Body of pancreas (tissue), 4 donors: ENCODE measurements around the gene RBPJL. TPM values are rescaled to one million over a fixed set of nuclear protein-coding genes. Genes with fewer than 3 reads are reported as not detected.

Experiments
- ATAC-seq: fragments of 150-250 bp; one replicate; pipeline ENCODE4 v1.9.1; 2016
- DNase-seq, 4 donors: peaks; one replicate each; pipeline ENCODE4 v3.0.0-alpha.2; 2019
- H3K27ac ChIP-seq, 4 donors: fragments of 200-600 bp; sonication (generic); 1 replicate in 3 of 4; 2 replicates in 1 of 4; pipeline versions ENCODE4 v1.5.1 to v1.6.1; 2016 to 2019; ENCODE audit warnings: mild to moderate bottlenecking in 1 of 4, mixed read lengths in 1 of 4, moderate library complexity in 1 of 4
- H3K27me3 ChIP-seq, 2 donors: fragments of 200-600 bp; sonication (generic); one replicate each; pipeline ENCODE4 v1.6.0; 2016; ENCODE audit warnings: mild to moderate bottlenecking in 1 of 2
- H3K36me3 ChIP-seq, 2 donors: fragments of 200-600 bp; sonication (generic); replicated peaks in 1 of 2; 2 replicates each; pipeline ENCODE4 v1.5.1; 2016; ENCODE audit warnings: low read depth in 2 of 2; ENCODE audit not compliant: insufficient read depth in 1 of 2
- H3K4me1 ChIP-seq: fragments of 200-600 bp; sonication (generic); one replicate; pipeline ENCODE4 v1.6.0; 2016
- H3K4me3 ChIP-seq, 2 donors: fragments of 200-600 bp; sonication (generic); 1 replicate in 1 of 2; 2 replicates in 1 of 2; pipeline ENCODE4 v1.5.1; 2016 to 2019
- H3K9me3 ChIP-seq, 3 donors: fragments of 200-600 bp; sonication (generic); 1 replicate in 2 of 3; 2 replicates in 1 of 3; pipeline ENCODE4 v1.5.1; 2016
- POLR2A ChIP-seq, 3 donors: fragments of 450-650 bp; IDR thresholded peaks; one replicate each; pipeline ENCODE4 v1.6.1; 2016; ENCODE audit warnings: antibody characterized with exemption in 3 of 3, mild to moderate bottlenecking in 2 of 3
- WGBS, 2 donors: methylation state at CpG; one replicate each; pipeline ENCODE4 v1.1.5; 2017; 5-methylcytosine and 5-hydroxymethylcytosine counted together
- intact Hi-C: fragments of 100-400 bp; cut with DNase I; formaldehyde crosslinking; loops from one replicate; pipeline ENCODE4 v1.15.1; 2023
- total RNA-seq, 2 donors: library from RNA; depleted of rRNA; stranded (reverse); fragments of >200 nt; gene quantifications; one replicate each; pipeline ENCODE4 v1.1.0, GENCODE V29; 2016
- TF ChIP-seq, protein P1 (sequence below), 7 experiments: fragments of 450-650 bp in 4 of 7; fragments of 200-600 bp in 3 of 7; sonication (generic) in 3 of 7; IDR thresholded peaks; one replicate each; pipeline ENCODE4 v1.5.1; 2016 to 2019; ENCODE audit warnings: antibody characterized with exemption in 7 of 7

Gene RBPJL
- total RNA-seq, 2 donors from 2014 or later = 306 to 837 TPM

DNA sequence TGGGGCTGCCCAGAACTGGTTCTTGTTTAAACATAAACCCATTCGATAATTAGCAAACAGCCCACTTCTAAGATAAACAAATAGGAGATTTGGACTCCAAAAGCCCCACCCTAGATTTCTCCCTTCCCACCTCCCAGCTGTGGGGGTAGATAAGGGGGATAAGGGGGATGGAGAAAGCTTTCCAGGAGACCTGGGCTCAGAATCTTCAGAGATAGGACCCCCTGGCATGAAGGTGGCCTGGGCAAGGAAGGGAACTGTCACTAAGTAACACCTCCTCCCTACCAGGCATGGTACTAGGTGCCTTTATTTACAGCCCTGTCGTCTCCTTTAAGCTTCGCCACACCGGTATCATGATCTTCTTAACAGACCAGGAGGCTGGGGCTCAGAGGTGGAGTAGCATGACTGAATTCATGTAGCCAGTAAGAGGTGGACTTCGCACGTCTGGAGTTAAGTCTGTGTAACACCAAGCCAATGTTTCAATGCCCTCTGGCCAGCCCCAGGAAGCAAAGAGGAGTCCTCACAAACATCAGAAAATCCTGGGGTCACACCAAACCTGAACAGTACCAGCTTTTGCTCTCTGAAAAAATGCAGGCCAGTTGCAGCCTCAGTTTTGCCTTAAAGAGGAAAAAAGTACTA, 37.0 kb downstream of the RBPJL start:
- Histone ChIP-seq H3K9me3 (no peaks in the 10 kb centered on the region), H3K4me1 (peaks cover 85% of the 10 kb centered on the region), H3K27ac (peak overlapping the region; percentile 91 to 99 (median 98)), H3K27me3 (no peaks in the 10 kb centered on the region), H3K4me3 (no peak overlapping the region), H3K36me3 (no peaks in the 10 kb centered on the region)
- ATAC-seq (peak; percentile 43), DNase-seq (peak; percentile 69 to 78 (median 72))
- WGBS, 2 donors = 10 to 22% methylated on average over 6 of the region's 6 CpGs
- TF ChIP-seq, protein P1, sequence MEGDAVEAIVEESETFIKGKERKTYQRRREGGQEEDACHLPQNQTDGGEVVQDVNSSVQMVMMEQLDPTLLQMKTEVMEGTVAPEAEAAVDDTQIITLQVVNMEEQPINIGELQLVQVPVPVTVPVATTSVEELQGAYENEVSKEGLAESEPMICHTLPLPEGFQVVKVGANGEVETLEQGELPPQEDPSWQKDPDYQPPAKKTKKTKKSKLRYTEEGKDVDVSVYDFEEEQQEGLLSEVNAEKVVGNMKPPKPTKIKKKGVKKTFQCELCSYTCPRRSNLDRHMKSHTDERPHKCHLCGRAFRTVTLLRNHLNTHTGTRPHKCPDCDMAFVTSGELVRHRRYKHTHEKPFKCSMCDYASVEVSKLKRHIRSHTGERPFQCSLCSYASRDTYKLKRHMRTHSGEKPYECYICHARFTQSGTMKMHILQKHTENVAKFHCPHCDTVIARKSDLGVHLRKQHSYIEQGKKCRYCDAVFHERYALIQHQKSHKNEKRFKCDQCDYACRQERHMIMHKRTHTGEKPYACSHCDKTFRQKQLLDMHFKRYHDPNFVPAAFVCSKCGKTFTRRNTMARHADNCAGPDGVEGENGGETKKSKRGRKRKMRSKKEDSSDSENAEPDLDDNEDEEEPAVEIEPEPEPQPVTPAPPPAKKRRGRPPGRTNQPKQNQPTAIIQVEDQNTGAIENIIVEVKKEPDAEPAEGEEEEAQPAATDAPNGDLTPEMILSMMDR (IDR thresholded peaks at IDR 0.05) = no peak
- no peak for TF ChIP-seq POLR2A (IDR thresholded peaks at IDR 0.05)
- intact Hi-C loops = no loop called here

DNA sequence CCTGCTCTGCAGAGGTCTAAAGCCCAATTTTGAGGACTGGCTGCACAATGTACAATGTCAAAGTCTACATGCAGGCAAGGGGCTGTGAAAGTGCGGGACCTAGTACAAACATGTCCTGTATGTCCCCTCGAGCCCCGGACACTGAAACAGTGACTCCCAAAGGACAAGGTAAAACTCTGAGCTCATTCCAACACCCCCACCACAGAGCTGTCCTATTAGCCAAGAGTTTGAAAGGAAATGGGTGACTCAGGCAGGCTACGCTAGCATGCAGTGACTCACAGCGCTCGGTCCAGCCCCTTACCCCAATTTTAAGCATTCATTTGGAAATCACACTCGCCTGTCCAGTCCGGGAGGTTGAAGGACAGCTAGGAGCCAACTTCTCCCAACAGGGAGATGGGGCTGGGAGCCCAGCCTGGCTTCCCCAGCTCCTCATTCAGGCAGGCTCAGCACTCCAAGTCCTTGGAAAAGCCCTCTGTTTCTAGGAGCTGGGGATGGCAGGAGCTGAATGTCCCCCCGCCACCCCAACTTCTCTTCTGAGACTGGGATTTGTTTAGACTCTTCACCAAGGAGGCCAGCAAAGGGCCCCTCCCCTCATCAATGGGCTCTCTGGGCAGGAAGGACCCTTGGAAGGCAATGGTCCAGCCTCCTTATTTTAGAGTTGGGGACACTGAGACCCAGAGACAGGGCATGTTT, 37.7 kb downstream of the RBPJL start:
- intact Hi-C loops = no loop called here
- WGBS, 2 donors = 4 to 24% methylated on average over 9 of the region's 9 CpGs
- H3K36me3 ChIP-seq = no peaks in the 10 kb centered on the region
- H3K4me1 ChIP-seq = peaks cover 81% of the 10 kb centered on the region
- H3K27me3 ChIP-seq = no peaks in the 10 kb centered on the region
- no peaks in the 10 kb centered on the region for H3K9me3 ChIP-seq
- no peak overlapping the region for H3K4me3 ChIP-seq
- peak; percentile 80 to 91 (median 85) for DNase-seq
- peak overlapping the region; percentile 91 to 99 (median 98) for H3K27ac ChIP-seq
- peak; percentile 72 to 91 (median 88) for TF ChIP-seq POLR2A (IDR thresholded peaks at IDR 0.05)
- TF ChIP-seq, protein P1 (IDR thresholded peaks at IDR 0.05) = no peak
- ATAC-seq = peak; percentile 43

DNA sequence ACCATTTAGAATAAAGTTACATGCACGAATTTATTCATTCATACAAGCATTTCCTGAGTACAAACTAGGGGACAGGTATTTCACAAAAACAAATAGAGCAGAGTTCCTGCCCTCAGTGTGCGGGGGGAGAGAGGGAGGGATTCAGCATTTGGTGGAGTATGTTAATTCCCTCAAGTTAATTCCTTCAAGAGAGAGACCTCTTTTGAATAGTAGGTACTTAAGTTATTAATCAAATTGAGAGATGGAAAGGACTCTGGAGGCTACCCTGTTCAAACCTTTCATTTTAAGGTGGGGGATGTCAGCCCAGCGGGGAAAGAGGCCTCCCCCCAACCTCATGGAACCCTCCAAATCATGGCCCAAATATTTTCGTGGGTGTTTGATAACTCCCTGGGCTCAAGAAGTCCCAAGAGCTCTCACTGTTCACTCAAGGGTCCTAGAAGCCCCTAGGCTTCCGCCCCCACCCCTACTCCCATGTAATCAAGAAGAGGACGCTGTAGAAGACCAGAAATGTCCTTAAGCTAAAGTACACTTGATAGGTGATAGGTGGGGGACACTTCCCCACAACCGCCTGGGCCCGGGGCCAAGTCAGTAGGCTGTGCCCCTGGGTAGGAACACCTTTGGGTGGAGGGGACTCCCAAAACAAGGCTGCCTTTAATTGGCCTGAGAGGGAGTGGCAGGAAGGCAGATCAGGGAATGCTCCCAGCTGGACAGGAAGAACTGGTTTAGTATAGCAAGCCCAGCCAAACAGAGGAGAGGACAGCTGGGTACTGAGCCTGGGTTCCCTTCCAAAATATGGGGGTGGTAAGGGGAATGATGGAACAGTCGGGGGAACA, 38.7 kb downstream of the RBPJL start:
- H3K36me3 ChIP-seq = no peaks in the 10 kb centered on the region
- peaks cover 71% of the 10 kb centered on the region for H3K4me1 ChIP-seq
- ATAC-seq (peak; percentile 15), DNase-seq (peak; percentile 71 to 84 (median 82))
- TF ChIP-seq POLR2A (IDR thresholded peaks at IDR 0.05) = peak; percentile 59 to 82 (median 81)
- TF ChIP-seq, protein P1 (IDR thresholded peaks at IDR 0.05) = no peak
- 20 to 26% methylated on average over 9 of the region's 9 CpGs for WGBS, 2 donors
- H3K27ac ChIP-seq = peak overlapping the region; percentile 91 to 99 (median 98)
- H3K4me3 ChIP-seq = no peak overlapping the region
- no peaks in the 10 kb centered on the region for H3K9me3 ChIP-seq
- no peaks in the 10 kb centered on the region for H3K27me3 ChIP-seq
- intact Hi-C loops = no loop called here

DNA sequence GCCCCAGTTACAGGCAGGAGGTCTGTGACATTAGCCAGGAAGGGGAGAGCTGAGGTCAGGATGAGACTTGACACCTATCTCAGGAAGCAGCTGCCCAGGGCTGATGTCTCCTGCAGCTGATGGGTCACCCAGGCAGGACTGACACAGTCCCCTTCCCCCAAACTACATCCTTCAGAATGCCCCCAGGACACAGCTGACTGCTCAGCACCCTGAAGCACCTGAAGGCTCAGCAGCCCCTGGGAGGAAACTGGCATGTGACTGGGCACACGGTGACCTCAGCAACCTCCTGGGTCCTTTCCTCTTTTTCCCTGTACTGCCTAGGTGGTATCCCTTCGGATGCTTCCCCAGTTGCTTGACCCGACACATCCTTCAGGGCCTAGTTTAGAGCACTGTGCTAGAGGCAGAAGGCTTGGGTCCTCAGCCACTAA, 39.7 kb downstream of the RBPJL start:
- intact Hi-C loops = no loop called here
- H3K4me1 ChIP-seq = peaks cover 61% of the 10 kb centered on the region
- H3K27me3 ChIP-seq = no peaks in the 10 kb centered on the region
- peak in 2 of 4 donors; percentile 39 to 50 for DNase-seq
- 16 to 22% methylated on average over 3 of the region's 3 CpGs for WGBS, 2 donors
- H3K4me3 ChIP-seq = peak overlapping the region; percentile 56 to 75
- peak overlapping the region; percentile 91 to 99 (median 98) for H3K27ac ChIP-seq
- no peaks in the 10 kb centered on the region for H3K36me3 ChIP-seq
- TF ChIP-seq, protein P1 (IDR thresholded peaks at IDR 0.05) = no peak
- peak in 1 of 3 donors; percentile 23 for TF ChIP-seq POLR2A (IDR thresholded peaks at IDR 0.05)
- ATAC-seq = no peak
- no peaks in the 10 kb centered on the region for H3K9me3 ChIP-seq
